H9 (cell line): ENCODE data around the gene ODAD3. TPM values are rescaled to one million over a fixed set of nuclear protein-coding genes. Genes with fewer than 3 reads are reported as not detected.

Source experiments
- DNase-seq: peaks from one replicate; pipeline ENCODE4 v3.0.0-alpha.2; 2017
- H2AFZ ChIP-seq: one replicate; pipeline ENCODE4 v1.6.1; 2013; ENCODE audit warnings: mild to moderate bottlenecking, low read length, control low read depth, moderate library complexity
- H2AK5ac ChIP-seq: 2 replicates; pipeline ENCODE4 v1.6.1; 2013; ENCODE audit warnings: low read length, control low read depth, mixed read lengths; ENCODE audit not compliant: insufficient read length
- H2BK120ac ChIP-seq: one replicate; pipeline ENCODE4 v1.6.1; 2013; ENCODE audit warnings: low read depth, mild to moderate bottlenecking, low read length, control low read depth, inconsistent platforms; ENCODE audit not compliant: poor library complexity, severe bottlenecking
- H2BK12ac ChIP-seq: 2 replicates; pipeline ENCODE4 v1.6.1; 2013; ENCODE audit warnings: low read length, control low read depth, mixed read lengths, low read depth; ENCODE audit not compliant: insufficient read length
- H2BK15ac ChIP-seq: 2 replicates; pipeline ENCODE4 v1.6.1; 2013; ENCODE audit warnings: low read depth, low read length, control low read depth
- H2BK20ac ChIP-seq: one replicate; pipeline ENCODE4 v1.6.1; 2013; ENCODE audit warnings: low read depth, mild to moderate bottlenecking, low read length, control low read depth, inconsistent platforms; ENCODE audit not compliant: poor library complexity, severe bottlenecking
- H2BK5ac ChIP-seq: 2 replicates; pipeline ENCODE4 v1.6.1; 2013; ENCODE audit warnings: low read length, control low read depth, mixed read lengths; ENCODE audit not compliant: insufficient read length
- H3K14ac ChIP-seq: 2 replicates; pipeline ENCODE4 v1.6.1; 2013; ENCODE audit warnings: low read length, control low read depth; ENCODE audit not compliant: insufficient read depth
- H3K18ac ChIP-seq: 2 replicates; pipeline ENCODE4 v1.6.1; 2013; ENCODE audit warnings: low read depth, mild to moderate bottlenecking, mixed read lengths, low read length, control low read depth; ENCODE audit not compliant: insufficient read length
- H3K23ac ChIP-seq: 2 replicates; pipeline ENCODE4 v1.6.1; 2013; ENCODE audit warnings: low read length, control low read depth, mixed read lengths, low read depth; ENCODE audit not compliant: insufficient read length
- H3K23me2 ChIP-seq: 2 replicates; pipeline ENCODE4 v1.6.1; 2013; ENCODE audit warnings: low read depth, mild to moderate bottlenecking, mixed read lengths, low read length, control low read depth; ENCODE audit not compliant: insufficient read length, poor library complexity, severe bottlenecking
- H3K27ac ChIP-seq: 2 replicates; pipeline ENCODE4 v1.5.1; 2013; ENCODE audit warnings: low read length, control low read depth, mixed read lengths, low read depth; ENCODE audit not compliant: insufficient read length
- H3K27me3 ChIP-seq: 2 replicates; pipeline ENCODE4 v1.6.1; 2013; ENCODE audit warnings: low read length, control low read depth, inconsistent platforms; ENCODE audit not compliant: insufficient read depth
- H3K4ac ChIP-seq: 2 replicates; pipeline ENCODE4 v1.6.1; 2013; ENCODE audit warnings: low read depth, mild to moderate bottlenecking, control low read depth, inconsistent platforms, low read length, moderate library complexity
- H3K4me1 ChIP-seq: 2 replicates; pipeline ENCODE4 v1.6.1; 2013; ENCODE audit warnings: low read length, control low read depth, inconsistent platforms; ENCODE audit not compliant: insufficient read depth
- H3K4me2 ChIP-seq: 2 replicates; pipeline ENCODE4 v1.6.1; 2013; ENCODE audit warnings: low read length, control low read depth, mixed read lengths; ENCODE audit not compliant: insufficient read length, insufficient read depth
- H3K56ac ChIP-seq: 2 replicates; pipeline ENCODE4 v1.6.1; 2013; ENCODE audit warnings: low read depth, mild to moderate bottlenecking, mixed read lengths, low read length, control low read depth; ENCODE audit not compliant: insufficient read length
- H3K79me1 ChIP-seq: 2 replicates; pipeline ENCODE4 v1.6.1; 2013; ENCODE audit warnings: low read depth, mild to moderate bottlenecking, moderate library complexity, low read length, control low read depth, inconsistent platforms; ENCODE audit not compliant: insufficient read depth, poor library complexity, severe bottlenecking
- H3K79me2 ChIP-seq: 2 replicates; pipeline ENCODE4 v1.6.1; 2013; ENCODE audit warnings: low read length, control low read depth, inconsistent platforms; ENCODE audit not compliant: insufficient read depth
- H3K9ac ChIP-seq: 2 replicates; pipeline ENCODE4 v1.6.1; 2013; ENCODE audit warnings: low read length, control low read depth, mixed read lengths; ENCODE audit not compliant: insufficient read length; ENCODE audit errors: extremely low read depth
- H3K9me3 ChIP-seq: one replicate; pipeline ENCODE4 v1.6.1; 2013; ENCODE audit warnings: low read depth, low read length, inconsistent platforms; ENCODE audit not compliant: control insufficient read depth
- H3T11ph ChIP-seq: one replicate; pipeline ENCODE4 v1.6.1; 2013; ENCODE audit warnings: mild to moderate bottlenecking, low read length, control low read depth, inconsistent platforms
- H4K20me1 ChIP-seq: one replicate; pipeline ENCODE4 v1.6.1; 2013; ENCODE audit not compliant: control insufficient read depth, insufficient read length, insufficient read depth
- H4K5ac ChIP-seq: 2 replicates; pipeline ENCODE4 v1.6.1; 2013; ENCODE audit warnings: low read depth, mild to moderate bottlenecking, mixed read lengths, low read length, control low read depth; ENCODE audit not compliant: insufficient read length
- H4K8ac ChIP-seq: replicated peaks from 2 replicates; pipeline ENCODE4 v1.6.1; 2013; ENCODE audit warnings: low read length, control low read depth, mixed read lengths, low read depth; ENCODE audit not compliant: insufficient read length
- H4K91ac ChIP-seq: 2 replicates; pipeline ENCODE4 v1.6.1; 2013; ENCODE audit warnings: low read depth, mild to moderate bottlenecking, moderate library complexity, mixed read lengths, low read length, control low read depth; ENCODE audit not compliant: insufficient read length
- H3K27ac Mint-ChIP-seq, 3 experiments: 2 replicates in 2 of 3; 3 replicates in 1 of 3; pipeline ENCODE4 v1.8.0; 2020 to 2021; ENCODE audit warnings: mixed read lengths in 3 of 3, mild to moderate bottlenecking in 1 of 3, moderate library complexity in 1 of 3
- H3K27me3 Mint-ChIP-seq: 2 replicates; pipeline ENCODE4 v1.8.0; 2021; ENCODE audit warnings: low read depth, mild to moderate bottlenecking, moderate library complexity, mixed read lengths
- H3K36me3 Mint-ChIP-seq, 3 experiments: 2 replicates in 2 of 3; 3 replicates in 1 of 3; pipeline ENCODE4 v1.8.0; 2020 to 2021; ENCODE audit warnings: low read depth in 3 of 3, mixed read lengths in 3 of 3; ENCODE audit not compliant: insufficient read depth in 1 of 3
- H3K4me1 Mint-ChIP-seq, 2 experiments: 2 replicates each; pipeline ENCODE4 v1.8.0; 2020; ENCODE audit warnings: mixed read lengths in 2 of 2
- H3K4me3 Mint-ChIP-seq, 2 experiments: 2 replicates in 1 of 2; 3 replicates in 1 of 2; pipeline ENCODE4 v1.8.0; 2020 to 2021; ENCODE audit warnings: mild to moderate bottlenecking in 2 of 2, mixed read lengths in 2 of 2, moderate library complexity in 1 of 2
- H3K9me3 Mint-ChIP-seq, 2 experiments: 2 replicates in 1 of 2; 3 replicates in 1 of 2; pipeline ENCODE4 v1.8.0; 2020; ENCODE audit warnings: mild to moderate bottlenecking in 2 of 2, mixed read lengths in 2 of 2, moderate library complexity in 1 of 2
- CTCF ChIP-seq: fragments of 200-600 bp; sonication (generic); conservative IDR thresholded peaks from 3 replicates; pipeline ENCODE4 v1.8.0; 2021; ENCODE audit warnings: antibody characterized with exemption, mild to moderate bottlenecking
- WGBS: extraction: QIAGEN DNeasy Blood & Tissue Kit; methylation state at CpG from one replicate; pipeline ENCODE4 v1.1.7; 2013; ENCODE audit warnings: missing lambda C conversion rate, low lambda C conversion rate, mixed read lengths; ENCODE audit not compliant: insufficient read length; ENCODE audit errors: extremely low coverage; 5-methylcytosine and 5-hydroxymethylcytosine counted together
- total RNA-seq: library from RNA; stranded (reverse); gene quantifications from 2 replicates; pipeline ENCODE4 v1.2.1, GENCODE V29; 2021

Gene ODAD3
- total RNA-seq, 1 experiment from 2014 or later: 2.5 TPM

GRCh38 chr19:11479090-11479897, 44.4 kb upstream of the ODAD3 start:
- Histone ChIP-seq H3K9me3 (no peaks in the 10 kb centered on the region), H3K4me2 (peak overlapping the region; percentile 36), H4K8ac (no peak overlapping the region), H3K14ac (peak overlapping the region; percentile 83; the same call in 1 of the 2 replicates), H2BK15ac (no peak overlapping the region), H2BK120ac (no peak overlapping the region), H3K79me2 (no peaks in the 10 kb centered on the region), H2BK20ac (no peak overlapping the region), H3K27me3 (peaks cover 12% of the 10 kb centered on the region; the same call in 1 of the 2 replicates), H2BK5ac (no peak overlapping the region), H3K27ac (no peak overlapping the region), H3K9ac (no peak overlapping the region), H4K91ac (no peak overlapping the region), H4K5ac (no peak overlapping the region), H3K18ac (no peak overlapping the region), H3T11ph (no peak overlapping the region), H3K4me1 (no peaks in the 10 kb centered on the region), H3K23ac (no peak overlapping the region), H3K56ac (no peak overlapping the region), H2AK5ac (no peak overlapping the region), H2AFZ (no peak overlapping the region), H3K79me1 (no peaks in the 10 kb centered on the region), H4K20me1 (no peaks in the 10 kb centered on the region), H3K23me2 (peaks cover 7% of the 10 kb centered on the region), H2BK12ac (no peak overlapping the region), H3K4ac (no peak overlapping the region)
- Mint-ChIP-seq H3K4me1 (peaks cover 4 to 18% of the 10 kb centered on the region in 2 experiments; a peak in 3 of 4 replicates), H3K4me3 (peak overlapping the region; percentile 54 to 68), H3K9me3 (peaks cover 0 to 4% of the 10 kb centered on the region in 2 experiments; a peak in 3 of 5 replicates), H3K36me3 (no peaks in the 10 kb centered on the region; a peak in 1 of 7 replicates), H3K27ac (no peak overlapping the region), H3K27me3 (peaks cover 42% of the 10 kb centered on the region)
- peak; percentile 92 for DNase-seq
- no peak for TF ChIP-seq CTCF
- no CpG with 5 or more reads among the region's 62 CpGs for WGBS
